GM12892 (cell line): ENCODE data around the gene ACOX2.

Experiments used
- POLR2A ChIP-seq: IDR thresholded peaks from 2 replicates; pipeline ENCODE4 v1.6.1; 2011; ENCODE audit warnings: low read depth, low read length, control low read depth
- TAF1 ChIP-seq: IDR thresholded peaks from 2 replicates; pipeline ENCODE4 v1.6.1; 2011; ENCODE audit warnings: low read depth, mild to moderate bottlenecking, control low read depth, low read length, borderline replicate concordance

DNA sequence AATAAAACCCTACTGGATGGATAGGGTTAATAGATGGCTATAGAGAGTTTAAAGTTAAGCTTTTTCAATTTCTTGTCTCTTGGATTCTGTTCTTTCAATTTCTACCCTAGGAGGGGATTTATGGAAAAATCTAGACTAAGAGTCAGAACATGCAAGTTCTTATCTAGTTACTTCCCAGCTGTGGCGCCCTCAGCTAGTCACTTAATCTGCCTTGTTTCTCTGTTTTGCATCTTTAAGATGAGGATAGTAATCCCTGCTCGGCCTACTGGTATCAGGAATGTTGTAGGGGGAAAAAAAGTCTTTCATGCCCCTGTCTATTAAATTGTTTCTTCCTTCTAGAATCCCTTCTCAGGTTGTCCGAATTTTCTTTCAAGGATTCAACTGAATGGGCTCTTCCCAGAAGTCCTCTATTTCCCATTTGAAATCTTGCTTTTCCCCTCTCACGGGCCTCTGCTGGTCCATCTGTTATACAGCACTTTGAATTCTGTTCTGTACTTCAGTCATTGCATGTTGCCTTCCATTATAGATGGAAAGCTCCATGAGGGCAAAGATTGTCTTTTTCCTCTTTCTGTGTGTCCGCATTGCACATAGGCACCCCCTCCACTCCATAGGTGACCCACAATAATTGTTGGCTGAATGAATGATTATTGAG is 40.7 kb downstream of the ACOX2 start:
- TF ChIP-seq POLR2A, result no peak
- TF ChIP-seq TAF1, result no peak
